ENCODE data around the gene MRPS18A.

DNA sequence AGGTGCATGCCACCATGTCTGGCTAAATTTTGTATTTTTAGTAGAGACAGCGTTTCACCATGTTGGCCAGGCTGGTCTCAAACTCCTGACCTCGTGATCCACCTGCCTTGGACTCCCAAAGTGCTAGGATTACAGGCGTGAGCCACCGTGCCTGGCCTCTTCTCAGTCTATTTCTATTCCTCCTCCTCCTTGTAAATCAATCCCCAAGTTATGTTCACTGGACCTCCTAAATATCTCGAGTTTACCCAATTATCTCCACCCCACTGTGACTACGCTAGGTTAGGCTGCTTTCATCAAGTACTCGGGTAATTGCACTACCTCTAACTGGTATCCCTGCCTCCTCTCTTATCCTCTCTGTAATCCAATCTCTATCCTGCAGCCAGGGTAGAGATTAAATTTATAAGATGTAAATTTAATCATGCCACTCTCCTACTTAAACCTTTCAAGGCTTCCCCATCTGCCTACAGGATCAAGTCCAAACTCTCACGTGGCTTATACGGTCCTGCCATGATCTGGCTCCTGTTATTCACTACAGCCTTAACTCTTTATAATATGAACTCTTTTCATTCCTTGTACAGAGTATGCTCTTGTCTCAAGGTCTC lies 52.8 kb downstream of the MRPS18A start:
- no peak for TF ChIP-seq POLR2A (IDR thresholded peaks at IDR 0.05)
- TF ChIP-seq, protein P1, sequence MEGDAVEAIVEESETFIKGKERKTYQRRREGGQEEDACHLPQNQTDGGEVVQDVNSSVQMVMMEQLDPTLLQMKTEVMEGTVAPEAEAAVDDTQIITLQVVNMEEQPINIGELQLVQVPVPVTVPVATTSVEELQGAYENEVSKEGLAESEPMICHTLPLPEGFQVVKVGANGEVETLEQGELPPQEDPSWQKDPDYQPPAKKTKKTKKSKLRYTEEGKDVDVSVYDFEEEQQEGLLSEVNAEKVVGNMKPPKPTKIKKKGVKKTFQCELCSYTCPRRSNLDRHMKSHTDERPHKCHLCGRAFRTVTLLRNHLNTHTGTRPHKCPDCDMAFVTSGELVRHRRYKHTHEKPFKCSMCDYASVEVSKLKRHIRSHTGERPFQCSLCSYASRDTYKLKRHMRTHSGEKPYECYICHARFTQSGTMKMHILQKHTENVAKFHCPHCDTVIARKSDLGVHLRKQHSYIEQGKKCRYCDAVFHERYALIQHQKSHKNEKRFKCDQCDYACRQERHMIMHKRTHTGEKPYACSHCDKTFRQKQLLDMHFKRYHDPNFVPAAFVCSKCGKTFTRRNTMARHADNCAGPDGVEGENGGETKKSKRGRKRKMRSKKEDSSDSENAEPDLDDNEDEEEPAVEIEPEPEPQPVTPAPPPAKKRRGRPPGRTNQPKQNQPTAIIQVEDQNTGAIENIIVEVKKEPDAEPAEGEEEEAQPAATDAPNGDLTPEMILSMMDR (IDR thresholded peaks at IDR 0.05), result no peak
